GM21576 (cell line): ENCODE measurements around the gene CRADD.
A peak's percentile ranks its signal among the peaks of the same experiment; 100 is the strongest.

ENCODE experiments used
- ATAC-seq: cut with Tn5 transposase; IDR thresholded peaks from one replicate; pipeline ENCODE4 v1.9.1; 2021; ENCODE audit warnings: mild to moderate bottlenecking, moderate library complexity; ENCODE audit not compliant: unreplicated experiment

Gene CRADD

DNA sequence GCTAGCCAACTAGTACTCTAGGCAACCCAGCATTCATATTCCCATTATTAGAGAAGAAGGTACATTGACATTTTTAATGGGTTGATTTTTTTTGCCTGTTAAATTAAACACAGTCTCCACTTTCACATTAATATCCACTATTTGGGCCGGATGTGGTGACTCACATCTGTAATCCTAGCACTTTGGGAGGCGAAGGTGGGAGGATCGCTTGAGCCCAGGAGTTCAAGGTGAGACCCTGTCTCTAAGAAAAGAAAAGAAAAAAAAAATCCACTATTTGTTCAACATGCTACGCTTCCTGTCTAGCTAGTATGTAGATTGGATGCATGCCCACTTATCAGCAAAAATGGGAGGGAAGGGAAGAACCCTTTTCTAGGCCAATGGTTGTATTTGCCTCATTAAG is 7.1 kb upstream of the CRADD start:
- no peak for ATAC-seq

DNA sequence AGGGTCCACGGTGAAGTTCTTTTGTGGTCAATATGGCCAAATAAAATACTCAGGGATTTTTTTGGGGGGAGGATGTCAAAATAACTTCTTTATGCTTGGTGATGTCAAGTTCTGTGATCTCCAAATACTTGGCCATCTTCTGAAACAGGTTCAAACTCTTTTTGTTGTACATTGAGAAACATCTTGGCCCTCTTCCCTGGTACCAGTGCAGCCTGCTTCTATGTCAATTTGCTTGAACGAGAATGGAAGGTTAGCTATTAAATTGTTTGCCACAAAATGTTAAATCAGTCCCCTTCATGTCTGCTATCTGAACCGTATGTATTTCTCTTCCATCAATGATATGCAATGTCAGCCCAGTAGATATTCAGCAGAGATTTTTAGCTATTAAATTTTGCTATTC is 6.1 kb upstream of the CRADD start:
- ATAC-seq: no peak

DNA sequence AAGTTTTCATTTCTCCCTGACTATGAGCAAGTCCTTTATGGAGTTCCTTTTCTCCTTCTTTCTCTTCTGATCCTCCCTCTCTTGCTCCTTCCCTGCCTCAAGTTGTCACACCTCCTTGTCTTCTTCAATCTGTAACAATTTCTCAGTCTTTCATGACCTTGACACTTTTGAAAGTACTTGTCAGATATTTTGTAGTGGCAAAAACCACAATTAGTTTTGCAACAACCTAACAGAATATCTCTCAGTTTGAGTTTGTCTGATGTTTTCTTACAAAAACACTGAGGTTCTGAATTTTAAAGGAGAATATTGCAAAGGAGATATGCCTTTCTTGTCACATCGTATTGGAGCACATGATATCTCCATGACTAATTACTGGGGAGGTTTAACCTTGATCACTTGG is 4.1 kb upstream of the CRADD start:
- no peak for ATAC-seq

DNA sequence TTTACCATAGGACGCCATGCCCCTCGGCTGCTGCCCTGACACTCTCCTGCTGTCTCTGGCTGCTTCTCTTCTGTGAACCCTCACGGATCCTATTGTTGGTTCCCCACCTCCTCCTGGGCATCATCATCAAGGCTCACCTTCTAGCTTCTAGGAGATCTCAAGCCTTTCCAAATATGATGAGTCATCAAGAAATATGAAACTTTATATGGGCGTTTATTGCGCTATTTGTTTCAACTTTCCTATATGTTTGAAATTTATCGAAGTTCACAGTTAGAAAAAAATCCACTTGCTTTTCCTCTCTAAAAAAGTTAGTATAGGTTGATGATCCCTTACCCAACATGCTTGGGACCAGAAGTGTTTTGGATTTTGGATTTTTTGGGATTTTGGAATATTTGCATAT is 2.8 kb upstream of the CRADD start:
- ATAC-seq: no peak

DNA sequence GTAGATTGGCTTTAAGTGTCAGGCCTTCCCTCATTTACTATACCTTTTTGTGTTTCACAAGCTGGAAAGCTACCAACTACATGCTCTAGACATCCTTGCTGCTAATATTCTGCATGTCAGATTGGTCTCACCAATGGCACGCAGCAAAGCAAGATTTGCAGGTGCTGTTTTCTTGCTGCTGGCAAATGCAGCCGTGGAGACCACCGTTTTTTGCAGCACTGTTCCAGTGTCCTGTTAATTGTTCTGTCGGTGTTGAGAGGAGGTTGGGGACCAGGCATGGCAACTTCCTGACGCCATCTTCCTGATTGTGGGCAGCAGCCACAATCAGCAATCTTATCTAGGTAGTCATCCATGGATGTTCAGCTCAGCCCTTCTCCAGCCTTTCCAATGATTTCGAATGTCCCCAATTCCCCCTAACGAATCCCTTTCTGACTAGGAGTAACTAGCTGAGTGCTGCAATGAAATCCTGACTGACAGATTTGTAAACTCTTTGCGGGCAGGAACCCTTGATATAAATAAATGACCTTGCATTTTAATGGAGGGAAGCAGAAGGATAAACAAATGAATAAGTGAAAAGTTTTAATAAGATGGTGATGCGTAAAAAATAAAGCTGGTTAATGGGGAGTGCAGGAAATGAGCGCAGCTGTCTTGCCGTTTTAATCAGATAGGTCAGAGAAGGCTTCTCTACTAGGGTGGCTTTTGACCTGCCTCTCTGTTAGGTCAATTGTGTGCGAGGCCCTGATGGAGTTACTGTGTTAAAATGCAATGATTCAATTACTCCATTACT is 574 bp upstream of the CRADD start:
- ATAC-seq: no peak

DNA sequence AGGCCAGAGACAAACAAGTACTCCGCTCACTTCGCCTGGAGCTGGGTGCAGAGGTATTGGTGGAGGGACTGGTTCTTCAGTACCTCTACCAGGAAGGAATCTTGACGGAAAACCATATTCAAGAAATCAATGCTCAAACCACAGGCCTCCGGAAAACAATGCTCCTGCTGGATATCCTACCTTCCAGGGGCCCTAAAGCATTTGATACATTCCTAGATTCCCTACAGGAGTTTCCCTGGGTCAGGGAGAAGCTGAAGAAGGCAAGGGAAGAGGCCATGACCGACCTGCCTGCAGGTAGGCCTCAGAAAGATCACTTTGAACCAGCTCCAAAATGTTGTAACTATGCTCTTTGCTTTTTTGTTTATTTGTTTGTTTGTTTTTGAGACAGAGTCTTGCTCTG is 1.6 kb downstream of the CRADD start:
- ATAC-seq: no peak

DNA sequence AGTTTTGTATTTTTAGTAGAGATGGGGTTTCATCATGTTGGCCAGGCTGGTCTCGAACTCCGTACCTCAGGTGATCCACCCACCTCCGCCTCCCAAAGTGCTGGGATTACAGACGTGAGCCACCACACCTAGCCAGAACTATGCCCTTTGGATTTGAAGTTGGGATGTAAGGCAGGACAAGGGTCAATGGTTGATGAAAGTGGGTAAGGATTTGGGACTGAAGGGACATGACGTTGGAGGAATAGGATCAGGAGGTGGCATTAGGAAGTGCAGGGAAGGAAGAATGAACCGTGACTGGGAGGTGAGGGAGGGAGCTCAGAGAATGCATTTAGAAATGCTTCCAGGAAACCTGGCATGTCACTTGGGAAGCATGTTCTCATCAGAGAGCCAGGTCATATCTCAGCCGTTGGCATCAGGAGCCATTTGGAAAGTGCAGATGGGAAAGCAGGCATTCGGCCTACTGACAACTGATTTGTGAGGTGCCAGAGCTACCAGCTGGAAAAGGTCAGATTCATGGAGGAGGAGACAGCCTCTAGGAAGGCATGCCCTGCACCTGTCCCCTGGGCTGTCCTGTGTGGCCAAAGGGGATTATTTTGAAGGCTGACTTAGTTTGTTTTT is 2.2 kb downstream of the CRADD start:
- no peak for ATAC-seq

DNA sequence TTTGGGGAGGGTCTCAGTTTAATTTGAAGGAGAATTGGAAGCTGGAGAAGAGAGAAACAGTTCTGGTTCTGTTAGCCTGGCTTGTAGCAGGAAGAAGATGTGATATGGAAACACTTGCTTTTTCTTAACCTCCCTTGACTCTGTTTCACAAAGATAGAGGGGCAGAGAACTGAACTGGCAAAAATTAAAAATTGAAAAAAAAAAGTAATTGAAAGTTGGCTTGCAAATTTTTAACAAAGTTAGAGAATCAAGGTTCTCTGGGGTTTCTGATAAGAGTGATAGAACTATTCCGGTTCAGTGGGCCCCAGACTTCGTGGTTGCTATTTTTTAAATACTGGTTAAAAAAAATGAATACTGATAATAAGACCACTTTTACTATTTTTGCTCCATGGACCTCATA is 2.8 kb downstream of the CRADD start:
- no peak for ATAC-seq

DNA sequence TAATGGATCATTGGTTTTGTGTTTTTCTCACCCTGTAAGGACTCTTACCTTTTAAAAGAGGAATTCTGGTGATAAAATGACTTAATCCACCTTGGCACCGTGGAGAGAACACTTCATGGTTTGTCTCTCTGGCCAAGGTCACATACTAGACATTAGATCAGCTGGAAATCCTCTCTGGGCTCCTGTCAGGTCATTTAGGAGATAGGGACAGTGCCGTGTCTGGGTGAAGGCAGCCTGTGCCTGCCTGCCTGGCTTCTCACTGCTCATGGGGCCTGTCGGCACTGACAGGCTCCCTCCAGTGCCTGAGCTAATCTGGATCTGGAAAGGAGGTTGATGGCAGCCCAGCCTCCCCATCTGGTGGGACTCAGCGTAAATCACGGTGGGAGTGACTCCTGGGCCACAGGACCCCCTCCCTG is 5.7 kb downstream of the CRADD start:
- no peak for ATAC-seq

DNA sequence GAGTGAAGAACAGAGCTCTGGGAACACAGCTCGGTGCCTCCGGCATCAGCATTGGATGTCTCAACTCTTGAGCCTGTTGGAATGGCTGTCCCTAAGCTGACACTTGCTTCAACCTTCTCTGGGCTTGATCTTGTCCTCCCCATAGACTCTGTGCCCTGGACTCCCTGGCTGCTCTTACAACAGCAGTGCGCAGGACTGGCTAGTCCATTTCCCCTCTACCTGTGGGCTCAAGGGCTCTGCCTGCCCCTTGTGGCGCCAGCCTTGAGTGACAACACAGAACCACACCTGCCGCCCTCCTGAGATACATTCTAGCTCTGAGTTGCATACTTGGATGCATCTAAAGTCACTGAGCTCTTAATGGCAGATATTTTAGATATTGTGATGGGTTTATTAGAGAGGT is 6.2 kb downstream of the CRADD start:
- ATAC-seq: no peak

DNA sequence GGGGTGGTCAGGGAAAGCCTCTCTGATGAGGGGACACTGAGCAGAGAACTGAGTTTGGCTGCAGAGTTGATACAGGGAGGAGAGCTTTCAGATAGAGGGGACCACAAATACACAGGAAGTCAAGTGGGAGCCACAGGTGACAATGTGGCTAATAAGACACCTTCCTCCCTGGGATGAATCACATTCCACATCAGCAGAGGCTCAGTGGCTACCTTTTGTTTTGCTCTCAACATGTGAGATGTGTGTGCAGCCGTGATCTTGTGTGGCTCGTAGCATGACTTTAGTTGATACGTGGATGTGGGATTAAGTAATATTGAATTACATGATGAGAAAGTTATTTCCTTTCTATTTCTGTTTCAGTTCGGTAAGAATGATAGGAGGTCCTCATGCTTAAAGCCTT is 7.5 kb downstream of the CRADD start:
- ATAC-seq: no peak

DNA sequence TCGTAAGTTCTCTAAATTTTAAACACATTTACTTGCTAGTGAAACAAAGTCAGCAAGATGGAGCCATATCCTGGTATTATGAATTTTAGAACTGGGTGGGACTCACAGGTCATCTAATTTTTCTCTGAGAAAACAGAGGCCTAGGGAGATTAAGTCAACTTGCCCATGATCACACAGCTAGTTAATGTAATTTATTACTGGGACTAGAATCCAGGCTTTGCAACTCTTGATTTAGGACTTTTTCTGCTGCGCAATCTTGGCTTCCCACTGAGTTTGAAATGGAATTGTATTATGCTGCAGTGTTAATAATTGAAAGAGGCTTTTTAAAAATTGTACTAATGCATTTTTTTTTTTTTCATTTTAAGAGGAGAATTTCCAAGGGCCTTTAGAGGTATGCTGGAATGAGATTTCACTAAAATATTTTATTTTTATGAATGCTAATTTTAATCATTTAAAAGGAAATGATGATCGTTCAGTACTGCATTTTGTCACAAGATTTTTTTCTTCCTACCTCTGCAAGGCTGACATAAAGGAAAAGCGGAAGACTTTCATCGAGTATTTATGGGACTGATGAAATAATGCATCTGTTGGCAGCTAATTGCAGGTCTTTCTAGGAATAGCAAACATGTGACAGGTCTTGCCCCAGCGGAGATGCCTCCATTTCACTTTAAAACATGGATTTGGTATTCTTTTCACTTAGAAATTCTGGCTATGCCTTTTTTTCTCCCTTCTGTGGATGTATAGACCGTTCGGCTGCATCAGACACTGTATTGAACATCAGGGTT is 9.6 kb downstream of the CRADD start:
- no peak for ATAC-seq

DNA sequence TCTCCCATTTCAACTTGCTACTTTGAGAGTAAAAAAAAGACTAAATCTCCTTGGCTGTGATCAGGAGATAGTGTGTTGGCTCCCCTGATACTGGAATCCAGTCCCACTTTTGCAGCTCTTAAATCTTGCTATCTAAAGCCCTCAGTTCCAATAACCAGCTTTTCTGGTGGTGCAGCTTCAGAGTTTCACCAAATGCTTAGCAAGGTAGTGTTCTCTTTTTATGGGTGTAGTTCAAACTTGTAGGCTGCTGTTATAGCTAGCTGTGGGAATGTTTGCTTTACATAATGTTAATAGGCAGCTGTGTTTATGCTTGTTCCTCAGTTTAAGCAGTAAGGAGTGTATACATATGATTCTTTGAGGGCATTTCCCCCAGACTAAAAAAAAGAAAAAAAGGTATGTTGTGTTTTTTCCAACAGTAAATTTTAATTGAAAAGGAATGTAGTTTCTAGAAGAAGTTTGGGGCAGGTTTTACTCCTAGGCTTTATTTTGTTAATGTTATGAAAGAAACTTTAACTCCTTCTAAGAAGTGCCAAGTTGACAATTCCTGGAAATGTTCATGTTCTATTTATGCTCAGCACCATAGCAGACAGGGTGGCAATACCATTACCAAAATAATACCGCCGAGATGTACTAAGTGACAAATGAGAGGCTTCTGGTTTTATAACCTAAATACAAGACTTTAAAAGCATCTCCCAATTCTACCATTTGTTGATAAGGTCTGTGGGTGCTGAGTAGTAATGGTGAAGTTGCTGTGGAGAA is 12.1 kb downstream of the CRADD start:
- ATAC-seq: no peak

DNA sequence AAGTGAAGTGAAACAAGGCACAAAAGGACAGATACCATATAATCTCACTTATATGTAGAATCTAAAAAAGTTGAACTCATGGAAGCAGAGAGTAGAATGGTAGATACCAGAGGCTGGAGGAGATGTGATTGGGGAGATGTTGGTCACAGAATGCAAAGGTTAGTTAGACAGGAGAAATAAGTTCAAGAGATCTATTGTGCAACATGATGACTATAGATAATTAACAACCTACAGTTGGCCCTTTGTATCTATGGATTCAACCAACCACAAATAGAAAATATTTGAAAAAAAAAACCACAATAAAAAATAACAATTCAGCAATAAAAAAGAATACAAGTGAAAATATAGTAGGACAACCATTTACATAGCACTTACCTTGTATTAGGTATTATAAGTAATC is 19.3 kb downstream of the CRADD start:
- no peak for ATAC-seq

DNA sequence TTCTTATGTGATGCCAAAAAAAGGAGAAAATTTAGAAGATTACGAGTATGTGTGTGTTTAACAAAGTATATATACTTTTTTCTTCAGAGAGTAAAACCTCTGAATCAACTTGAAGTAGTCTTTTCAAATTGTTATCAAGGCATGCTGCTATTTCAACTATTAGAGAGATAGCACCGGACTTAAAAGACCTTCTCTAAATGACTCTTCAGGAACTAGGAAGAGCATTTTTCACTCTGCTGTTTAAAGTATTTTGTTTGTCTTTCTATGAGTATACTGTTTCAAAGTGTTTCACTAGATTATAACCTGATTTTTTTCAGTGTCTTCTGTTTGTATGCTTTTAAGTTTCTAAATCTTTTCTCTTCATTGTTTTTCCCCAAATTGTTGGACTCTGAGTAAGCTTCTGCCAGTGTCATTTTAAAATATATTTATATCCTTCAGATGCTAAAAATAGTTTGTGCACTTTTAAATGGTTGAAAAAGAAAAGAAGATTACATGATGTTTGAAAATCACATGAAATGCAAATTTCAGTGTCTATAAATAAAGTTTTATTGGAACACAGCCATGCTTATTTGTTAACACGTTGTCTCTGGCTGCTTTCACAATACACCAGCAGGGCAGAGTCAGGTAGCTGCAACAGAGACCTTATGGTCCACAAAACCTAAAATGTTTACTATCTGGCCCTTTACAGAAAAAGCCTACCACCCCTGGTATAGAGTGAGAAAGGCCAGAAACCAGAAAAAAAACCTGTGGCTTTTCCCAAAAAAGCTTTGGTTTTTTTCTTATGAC is 21.3 kb downstream of the CRADD start:
- no peak for ATAC-seq

DNA sequence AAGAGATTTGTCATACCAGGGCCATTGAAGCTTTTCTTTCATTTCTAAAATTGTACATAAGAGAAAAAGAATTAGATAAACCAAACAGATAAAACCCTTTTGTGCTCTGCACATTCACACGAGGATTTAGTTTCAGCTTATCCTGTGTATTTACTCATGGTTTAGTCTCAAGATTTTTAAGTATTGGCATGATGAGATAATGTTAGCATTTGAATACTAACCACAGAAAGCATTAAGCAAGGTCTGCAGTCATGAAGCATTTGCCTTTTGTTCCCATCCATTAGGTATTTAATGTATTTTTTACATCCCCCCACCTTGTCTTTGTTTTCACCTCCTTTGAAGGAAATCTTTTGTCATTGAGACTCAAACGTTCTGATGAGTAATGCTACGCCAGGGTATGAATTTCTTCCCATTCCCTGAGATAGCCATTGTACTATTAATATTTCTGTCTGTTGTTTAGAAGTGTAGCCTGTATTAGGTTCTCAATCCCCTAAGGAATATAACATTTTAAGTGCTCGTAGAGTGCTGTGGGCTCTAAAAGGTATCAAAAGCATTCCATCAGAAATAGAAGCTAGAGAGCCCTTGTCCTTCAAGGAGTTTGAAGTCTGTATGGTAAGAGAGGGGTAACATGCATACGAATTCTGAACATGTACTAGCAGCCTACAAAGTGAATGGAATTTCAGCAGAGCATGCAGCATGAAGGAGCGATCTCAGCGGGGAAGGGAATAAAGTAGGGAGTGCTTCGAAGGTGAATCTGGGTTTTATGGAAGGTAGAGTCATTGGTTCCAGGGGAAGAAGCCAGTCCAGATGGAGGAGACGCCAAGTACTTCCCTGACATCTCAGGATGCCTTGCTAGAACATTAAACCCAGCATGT is 22.3 kb downstream of the CRADD start:
- no peak for ATAC-seq

DNA sequence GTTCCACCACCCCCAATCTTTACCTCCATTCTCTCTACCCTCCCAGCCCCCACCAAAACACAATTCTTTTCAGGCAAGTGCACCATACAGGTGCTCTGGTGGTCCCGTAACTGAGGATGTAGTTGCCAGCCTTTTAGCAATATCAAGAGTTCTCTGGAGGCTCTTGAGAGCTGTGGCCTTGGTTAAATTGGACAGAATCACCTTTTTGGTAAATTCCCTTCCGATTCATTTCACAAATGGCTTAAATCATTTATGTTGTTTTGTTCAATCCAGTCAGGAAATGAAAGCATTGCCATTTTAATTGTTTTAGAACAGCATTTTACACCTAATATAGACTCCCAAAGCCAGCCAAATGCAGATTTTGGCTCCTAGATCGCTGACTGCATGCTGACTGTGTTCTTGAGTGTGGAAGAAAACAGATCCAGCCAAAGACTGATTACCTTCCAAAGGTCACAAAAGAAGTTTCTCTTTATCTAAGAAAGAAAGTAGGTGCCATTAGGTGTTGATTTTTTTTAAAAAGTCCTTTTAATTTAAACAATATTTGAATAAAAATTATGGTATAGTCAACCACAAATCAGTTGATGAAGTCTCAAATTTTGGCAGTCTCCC is 25.6 kb downstream of the CRADD start:
- ATAC-seq: no peak

DNA sequence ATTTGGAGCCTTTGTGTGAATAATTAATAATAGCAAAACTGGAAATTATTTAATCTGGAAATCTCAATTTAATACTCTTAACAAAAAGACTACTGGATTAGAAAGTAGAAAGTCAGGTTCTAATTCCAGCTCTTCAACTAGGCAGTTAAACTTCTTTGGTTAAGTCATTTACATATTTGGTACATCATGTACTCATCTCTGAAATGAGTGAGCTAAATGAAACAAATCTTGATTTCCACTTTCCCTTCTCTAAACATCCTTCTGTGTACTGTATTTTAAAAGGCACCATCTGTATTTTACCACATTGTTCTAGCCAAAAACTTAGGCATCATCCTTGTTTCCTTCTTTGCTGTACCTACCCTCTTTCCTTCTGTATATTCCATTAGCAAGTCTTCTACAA is 26.9 kb downstream of the CRADD start:
- peak; percentile 72 for ATAC-seq

DNA sequence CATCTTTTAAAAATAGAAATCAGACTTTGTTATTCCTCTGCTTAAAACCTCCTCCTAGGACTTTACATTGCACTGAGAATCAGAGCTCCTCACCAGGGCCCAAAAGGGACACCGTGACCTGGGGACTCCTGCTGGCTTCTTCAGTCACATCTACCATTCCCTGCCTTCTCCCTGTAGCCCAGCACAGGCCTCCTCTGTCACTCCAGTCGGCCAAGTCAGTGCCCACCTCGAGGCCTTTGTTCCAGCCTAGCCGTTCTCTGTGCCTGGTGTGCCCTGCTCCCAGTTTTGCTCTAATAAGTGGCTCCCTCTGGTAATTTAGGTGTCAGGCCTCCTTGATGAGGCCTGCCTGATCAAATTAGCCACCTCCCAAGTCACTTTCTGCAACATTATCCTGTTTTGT is 27.4 kb downstream of the CRADD start:
- no peak for ATAC-seq
